GM12878 (cell line): Measurements from ENCODE around the gene IFT122.

Source experiments
- ETV6 ChIP-seq, 2 experiments: fragments of 450-650 bp in 1 of 2; IDR thresholded peaks in 1 of 2; conservative IDR thresholded peaks in 1 of 2; 2 replicates each; pipeline ENCODE4 v1.6.1; 2014; ENCODE audit warnings: antibody characterized with exemption in 1 of 2, borderline replicate concordance in 1 of 2, low read depth in 1 of 2, mild to moderate bottlenecking in 1 of 2, moderate library complexity in 1 of 2
- JUNB ChIP-seq: IDR thresholded peaks from 2 replicates; pipeline ENCODE4 v1.6.1; 2016; ENCODE audit warnings: antibody characterized with exemption, mild to moderate bottlenecking
- NFXL1 ChIP-seq: fragments of 450-650 bp; IDR thresholded peaks from 2 replicates; pipeline ENCODE4 v1.6.1; 2017; ENCODE audit warnings: antibody characterized with exemption, mild to moderate bottlenecking, borderline replicate concordance
- POLR2A ChIP-seq: IDR thresholded peaks from 2 replicates; pipeline ENCODE4 v1.6.1; 2011; ENCODE audit warnings: low read depth, mild to moderate bottlenecking, low read length
- ZBTB4 ChIP-seq: fragments of 450-650 bp; formaldehyde crosslinking; IDR thresholded peaks from 2 replicates; pipeline ENCODE4 v1.4.0; 2022; ENCODE audit warnings: mild to moderate bottlenecking, moderate library complexity
- ZNF687 ChIP-seq: fragments of 450-650 bp; IDR thresholded peaks from 2 replicates; pipeline ENCODE4 v1.6.1; 2017; ENCODE audit warnings: mild to moderate bottlenecking, moderate library complexity
- ZSCAN29 ChIP-seq: fragments of 450-650 bp; IDR thresholded peaks from 2 replicates; pipeline ENCODE4 v1.6.1; 2017; ENCODE audit warnings: mild to moderate bottlenecking, moderate library complexity
- TF ChIP-seq, protein P1 (sequence below): fragments of 450-650 bp; IDR thresholded peaks from 2 replicates; pipeline ENCODE4 v1.6.1; 2016; ENCODE audit warnings: mild to moderate bottlenecking
- TF ChIP-seq, protein P2 (sequence below), 3 experiments: IDR thresholded peaks in 2 of 3; conservative IDR thresholded peaks in 1 of 3; 2 replicates each; pipeline ENCODE4 v1.5.1; 2011; ENCODE audit warnings: low read depth in 3 of 3, low read length in 3 of 3, mild to moderate bottlenecking in 3 of 3, control low read depth in 2 of 3, moderate library complexity in 2 of 3, inconsistent platforms in 1 of 3, mixed read lengths in 1 of 3; ENCODE audit not compliant: control insufficient read depth in 2 of 3, insufficient read depth in 1 of 3; ENCODE audit errors: extremely low read depth in 1 of 3
- TF ChIP-seq, protein P3 (sequence below): IDR thresholded peaks from 2 replicates; pipeline ENCODE4 v1.6.1; 2012; ENCODE audit warnings: low read depth, low read length, improper control_type of control experiment
- TF ChIP-seq, protein P4 (sequence below): IDR thresholded peaks from 2 replicates; pipeline ENCODE4 v1.6.1; 2011; ENCODE audit warnings: low read depth, low read length, improper control_type of control experiment, borderline replicate concordance

- TF ChIP-seq, protein P1, sequence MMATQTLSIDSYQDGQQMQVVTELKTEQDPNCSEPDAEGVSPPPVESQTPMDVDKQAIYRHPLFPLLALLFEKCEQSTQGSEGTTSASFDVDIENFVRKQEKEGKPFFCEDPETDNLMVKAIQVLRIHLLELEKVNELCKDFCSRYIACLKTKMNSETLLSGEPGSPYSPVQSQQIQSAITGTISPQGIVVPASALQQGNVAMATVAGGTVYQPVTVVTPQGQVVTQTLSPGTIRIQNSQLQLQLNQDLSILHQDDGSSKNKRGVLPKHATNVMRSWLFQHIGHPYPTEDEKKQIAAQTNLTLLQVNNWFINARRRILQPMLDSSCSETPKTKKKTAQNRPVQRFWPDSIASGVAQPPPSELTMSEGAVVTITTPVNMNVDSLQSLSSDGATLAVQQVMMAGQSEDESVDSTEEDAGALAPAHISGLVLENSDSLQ = no peak
- TF ChIP-seq POLR2A = no peak
- TF ChIP-seq ZSCAN29 = no peak
- TF ChIP-seq, protein P2, sequence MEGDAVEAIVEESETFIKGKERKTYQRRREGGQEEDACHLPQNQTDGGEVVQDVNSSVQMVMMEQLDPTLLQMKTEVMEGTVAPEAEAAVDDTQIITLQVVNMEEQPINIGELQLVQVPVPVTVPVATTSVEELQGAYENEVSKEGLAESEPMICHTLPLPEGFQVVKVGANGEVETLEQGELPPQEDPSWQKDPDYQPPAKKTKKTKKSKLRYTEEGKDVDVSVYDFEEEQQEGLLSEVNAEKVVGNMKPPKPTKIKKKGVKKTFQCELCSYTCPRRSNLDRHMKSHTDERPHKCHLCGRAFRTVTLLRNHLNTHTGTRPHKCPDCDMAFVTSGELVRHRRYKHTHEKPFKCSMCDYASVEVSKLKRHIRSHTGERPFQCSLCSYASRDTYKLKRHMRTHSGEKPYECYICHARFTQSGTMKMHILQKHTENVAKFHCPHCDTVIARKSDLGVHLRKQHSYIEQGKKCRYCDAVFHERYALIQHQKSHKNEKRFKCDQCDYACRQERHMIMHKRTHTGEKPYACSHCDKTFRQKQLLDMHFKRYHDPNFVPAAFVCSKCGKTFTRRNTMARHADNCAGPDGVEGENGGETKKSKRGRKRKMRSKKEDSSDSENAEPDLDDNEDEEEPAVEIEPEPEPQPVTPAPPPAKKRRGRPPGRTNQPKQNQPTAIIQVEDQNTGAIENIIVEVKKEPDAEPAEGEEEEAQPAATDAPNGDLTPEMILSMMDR (IDR thresholded peaks at IDR 0.05 in 2 of 3, conservative IDR thresholded peaks at IDR 0.05 in 1 of 3; ENCODE audit: control insufficient read depth in 2 of 3, extremely low read depth in 1 of 3, insufficient read depth in 1 of 3, low read depth in 3 of 3, low read length in 3 of 3) = no peak
- TF ChIP-seq, protein P3, sequence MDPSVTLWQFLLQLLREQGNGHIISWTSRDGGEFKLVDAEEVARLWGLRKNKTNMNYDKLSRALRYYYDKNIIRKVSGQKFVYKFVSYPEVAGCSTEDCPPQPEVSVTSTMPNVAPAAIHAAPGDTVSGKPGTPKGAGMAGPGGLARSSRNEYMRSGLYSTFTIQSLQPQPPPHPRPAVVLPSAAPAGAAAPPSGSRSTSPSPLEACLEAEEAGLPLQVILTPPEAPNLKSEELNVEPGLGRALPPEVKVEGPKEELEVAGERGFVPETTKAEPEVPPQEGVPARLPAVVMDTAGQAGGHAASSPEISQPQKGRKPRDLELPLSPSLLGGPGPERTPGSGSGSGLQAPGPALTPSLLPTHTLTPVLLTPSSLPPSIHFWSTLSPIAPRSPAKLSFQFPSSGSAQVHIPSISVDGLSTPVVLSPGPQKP = no peak
- no peak for TF ChIP-seq ETV6 (conservative IDR thresholded peaks at IDR 0.05 in 1 of 2, IDR thresholded peaks at IDR 0.05 in 1 of 2; ENCODE audit: borderline replicate concordance in 1 of 2, low read depth in 1 of 2)
- TF ChIP-seq ZBTB4 = no peak
- TF ChIP-seq, protein P4, sequence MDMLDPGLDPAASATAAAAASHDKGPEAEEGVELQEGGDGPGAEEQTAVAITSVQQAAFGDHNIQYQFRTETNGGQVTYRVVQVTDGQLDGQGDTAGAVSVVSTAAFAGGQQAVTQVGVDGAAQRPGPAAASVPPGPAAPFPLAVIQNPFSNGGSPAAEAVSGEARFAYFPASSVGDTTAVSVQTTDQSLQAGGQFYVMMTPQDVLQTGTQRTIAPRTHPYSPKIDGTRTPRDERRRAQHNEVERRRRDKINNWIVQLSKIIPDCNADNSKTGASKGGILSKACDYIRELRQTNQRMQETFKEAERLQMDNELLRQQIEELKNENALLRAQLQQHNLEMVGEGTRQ = no peak
- TF ChIP-seq JUNB = no peak
- no peak for TF ChIP-seq NFXL1
- TF ChIP-seq ZNF687 = no peak
These were observed 118.2 kb downstream of the IFT122 start for GRCh38 chr3:129558081-129558771.
